CD4-positive, CD25-positive, alpha-beta regulatory T cell (primary cell): ENCODE results near the gene ANTXRL. TPM values are rescaled to one million over a fixed set of nuclear protein-coding genes. Genes with fewer than 3 reads are reported as not detected.
A peak's percentile ranks its signal among the peaks of the same experiment; 100 is the strongest.
"Not testable (repeated sequence)": the region's sequence is repeated elsewhere in the genome, so short reads cannot be mapped to it uniquely, and the experiment has no call there.

Experiments used
- ATAC-seq, 2 donors: fragments of 150-1000 bp; cut with Tn5 transposase; one replicate each; pipeline ENCODE4 v1.10.0; 2021; ENCODE audit warnings: low read depth in 2 of 2, moderate number of reproducible peaks in 2 of 2, moderate library complexity in 1 of 2
- DNase-seq, 3 donors: peaks; one replicate each; pipeline versions ENCODE4 v3.0.0 to v3.0.0-alpha.2; 2012 to 2022; ENCODE audit warnings: mixed read lengths in 1 of 3
- H3K27ac ChIP-seq: one replicate; pipeline ENCODE4 v1.7.0; 2013; ENCODE audit warnings: mild to moderate bottlenecking, low read length; ENCODE audit not compliant: insufficient read depth, poor library complexity, severe bottlenecking
- H3K27me3 ChIP-seq: one replicate; pipeline ENCODE4 v1.7.0; 2013; ENCODE audit warnings: low read length; ENCODE audit not compliant: control insufficient read depth, insufficient read depth
- H3K36me3 ChIP-seq: one replicate; pipeline ENCODE4 v1.7.0; 2013; ENCODE audit warnings: mild to moderate bottlenecking, low read length, moderate library complexity; ENCODE audit not compliant: control insufficient read depth, insufficient read depth
- H3K4me1 ChIP-seq: 2 replicates; pipeline ENCODE4 v1.7.0; 2013; ENCODE audit warnings: mild to moderate bottlenecking, low read length; ENCODE audit not compliant: insufficient read depth, control insufficient read depth, poor library complexity, severe bottlenecking
- H3K4me3 ChIP-seq: one replicate; pipeline ENCODE4 v1.7.0; 2013; ENCODE audit warnings: low read depth, mild to moderate bottlenecking, low read length, moderate library complexity
- H3K9me3 ChIP-seq, 2 experiments: 1 replicate in 1 of 2; 2 replicates in 1 of 2; pipeline ENCODE4 v1.7.0; 2013; ENCODE audit warnings: low read length in 2 of 2, mild to moderate bottlenecking in 1 of 2, moderate library complexity in 1 of 2; ENCODE audit not compliant: control insufficient read depth in 2 of 2
- H3K27ac Mint-ChIP-seq, 3 donors: one replicate each; pipeline ENCODE4 v1.8.0; 2020 to 2022; ENCODE audit warnings: mild to moderate bottlenecking in 3 of 3, mixed read lengths in 3 of 3, moderate library complexity in 2 of 3
- H3K27me3 Mint-ChIP-seq: one replicate; pipeline ENCODE4 v1.8.0; 2022; ENCODE audit warnings: mild to moderate bottlenecking, mixed read lengths
- H3K36me3 Mint-ChIP-seq: one replicate; pipeline ENCODE4 v1.8.0; 2020; ENCODE audit warnings: mixed read lengths
- H3K4me1 Mint-ChIP-seq, 4 donors: one replicate each; pipeline ENCODE4 v1.8.0; 2020 to 2022; ENCODE audit warnings: mixed read lengths in 4 of 4, mild to moderate bottlenecking in 1 of 4
- H3K4me3 Mint-ChIP-seq, 4 donors: one replicate each; pipeline ENCODE4 v1.8.0; 2020 to 2022; ENCODE audit warnings: mild to moderate bottlenecking in 4 of 4, mixed read lengths in 4 of 4, moderate library complexity in 3 of 4
- H3K9me3 Mint-ChIP-seq, 7 donors: one replicate each; pipeline ENCODE4 v1.8.0; 2020 to 2022; ENCODE audit warnings: mixed read lengths in 7 of 7, mild to moderate bottlenecking in 3 of 7, moderate library complexity in 2 of 7
- polyA plus RNA-seq, 4 donors: library from polyadenylated mRNA; unstranded; fragments of 300-500 nt; fragmentation: Illumina TruSeq; gene quantifications; one replicate each; pipeline ENCODE4 v1.2.3, GENCODE V29; 2021
- total RNA-seq: library from RNA; stranded (reverse); gene quantifications from one replicate; pipeline ENCODE4 v1.2.3, GENCODE V29; 2022

Gene ANTXRL
- total and polyA plus RNA-seq, 5 donors from 2014 or later, result 0.72 TPM; not detected in 4

DNA sequence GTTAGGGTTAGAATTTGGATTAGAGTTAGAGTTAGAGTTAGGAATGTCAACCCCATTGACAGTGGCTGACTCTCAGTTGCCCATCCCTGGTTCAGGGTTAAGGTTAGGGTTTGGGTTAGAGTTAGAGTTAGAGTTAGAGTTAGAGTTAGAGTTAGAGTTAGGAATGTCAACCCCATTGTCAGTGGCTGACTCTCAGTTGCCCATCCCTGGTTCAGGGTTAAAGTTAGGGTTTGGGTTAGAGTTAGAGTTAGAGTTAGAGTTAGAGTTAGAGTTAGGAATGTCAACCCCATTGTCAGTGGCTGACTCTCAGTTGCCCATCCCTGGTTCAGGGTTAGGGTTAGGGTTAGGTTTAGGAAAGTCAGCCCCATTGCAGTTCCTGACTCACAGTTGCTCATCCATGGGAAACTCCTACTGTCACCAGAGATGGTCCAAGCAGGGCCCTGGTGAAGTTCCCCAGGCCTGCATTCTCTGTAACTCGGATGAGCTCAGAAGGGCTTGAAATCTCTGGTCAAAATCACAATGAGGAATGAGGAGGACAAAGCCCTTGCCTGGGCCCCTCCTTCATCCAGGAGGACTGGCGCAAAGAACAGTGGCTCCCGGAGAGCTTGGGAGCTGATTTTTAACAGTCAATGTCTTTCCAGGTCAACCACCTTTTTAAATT lies 8.7 kb downstream of the ANTXRL start:
- not testable (repeated sequence) for H3K4me3 Mint-ChIP-seq, H3K27ac ChIP-seq, H3K9me3 ChIP-seq, H3K9me3 Mint-ChIP-seq, H3K36me3 ChIP-seq, H3K27me3 ChIP-seq, H3K4me1 ChIP-seq, H3K27ac Mint-ChIP-seq, ATAC-seq, H3K36me3 Mint-ChIP-seq, H3K27me3 Mint-ChIP-seq, DNase-seq, H3K4me3 ChIP-seq
- H3K4me1 Mint-ChIP-seq, result peaks cover 0 to 20% (median 8%) of the 10 kb centered on the region in 4 donors

DNA sequence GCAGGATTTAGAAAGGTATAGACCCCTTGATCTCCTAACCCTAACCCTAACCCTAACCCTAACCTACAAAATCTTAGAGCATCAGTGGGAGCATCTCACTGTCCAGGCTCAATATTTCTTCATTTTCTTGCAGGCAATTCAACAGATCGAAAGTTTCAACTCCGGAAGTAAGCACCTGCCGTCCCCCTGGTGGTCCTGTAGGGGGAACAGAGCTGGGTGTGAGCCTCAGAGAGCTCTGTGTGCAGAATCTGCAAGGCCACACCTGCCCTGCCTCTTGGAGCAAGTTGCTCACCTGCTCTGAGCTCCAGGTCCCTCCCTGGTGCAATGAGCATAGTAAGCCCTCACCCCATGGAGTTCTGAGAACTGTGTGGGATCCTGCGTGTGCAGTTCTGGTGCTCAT lies 9.3 kb downstream of the ANTXRL start:
- H3K27me3 ChIP-seq, H3K36me3 ChIP-seq, H3K4me3 Mint-ChIP-seq, ATAC-seq, H3K27ac Mint-ChIP-seq, H3K4me3 ChIP-seq, H3K27me3 Mint-ChIP-seq, H3K27ac ChIP-seq, H3K9me3 ChIP-seq, DNase-seq, H3K36me3 Mint-ChIP-seq, H3K4me1 ChIP-seq, H3K9me3 Mint-ChIP-seq: not testable (repeated sequence)
- H3K4me1 Mint-ChIP-seq, result peaks cover 0 to 20% (median 8%) of the 10 kb centered on the region in 4 donors

DNA sequence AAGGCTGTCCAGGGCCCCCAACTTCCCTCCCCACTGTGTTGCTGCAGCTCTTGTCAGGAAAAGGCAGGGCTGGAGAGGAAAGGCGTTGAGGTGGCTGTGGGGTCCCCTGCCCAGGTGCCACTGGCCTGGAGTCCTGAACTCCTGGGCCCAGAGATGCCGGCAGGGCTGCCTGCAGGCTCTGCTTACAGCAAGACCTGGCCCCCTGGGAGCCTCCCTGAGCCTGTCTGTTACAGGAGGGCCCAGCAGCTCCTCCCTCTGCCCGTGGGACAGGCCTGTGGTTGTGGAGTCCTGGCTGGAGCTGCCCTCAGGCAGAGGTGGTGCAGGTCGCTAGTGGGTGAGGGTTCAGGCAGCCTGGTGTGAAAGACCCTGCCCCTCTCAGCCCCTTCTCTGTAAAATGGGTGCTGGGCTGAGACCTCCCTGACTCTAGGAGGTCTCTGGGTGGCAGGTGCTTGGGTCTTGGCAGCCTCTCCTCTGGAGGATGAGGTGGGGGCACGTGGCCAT lies 9.9 kb downstream of the ANTXRL start:
- Mint-ChIP-seq H3K36me3 (no peaks in the 10 kb centered on the region), H3K27ac (no peak overlapping the region), H3K27me3 (no peaks in the 10 kb centered on the region), H3K9me3 (no peaks in the 10 kb centered on the region), H3K4me1 (peaks cover 0 to 20% (median 8%) of the 10 kb centered on the region in 4 donors), H3K4me3 (no peak overlapping the region)
- no peak overlapping the region for H3K27ac ChIP-seq
- H3K4me3 ChIP-seq, result no peak overlapping the region
- no peaks in the 10 kb centered on the region for H3K9me3 ChIP-seq
- no peak for DNase-seq
- no peaks in the 10 kb centered on the region for H3K4me1 ChIP-seq
- H3K27me3 ChIP-seq, result no peaks in the 10 kb centered on the region
- no peak for ATAC-seq
- H3K36me3 ChIP-seq, result no peaks in the 10 kb centered on the region

DNA sequence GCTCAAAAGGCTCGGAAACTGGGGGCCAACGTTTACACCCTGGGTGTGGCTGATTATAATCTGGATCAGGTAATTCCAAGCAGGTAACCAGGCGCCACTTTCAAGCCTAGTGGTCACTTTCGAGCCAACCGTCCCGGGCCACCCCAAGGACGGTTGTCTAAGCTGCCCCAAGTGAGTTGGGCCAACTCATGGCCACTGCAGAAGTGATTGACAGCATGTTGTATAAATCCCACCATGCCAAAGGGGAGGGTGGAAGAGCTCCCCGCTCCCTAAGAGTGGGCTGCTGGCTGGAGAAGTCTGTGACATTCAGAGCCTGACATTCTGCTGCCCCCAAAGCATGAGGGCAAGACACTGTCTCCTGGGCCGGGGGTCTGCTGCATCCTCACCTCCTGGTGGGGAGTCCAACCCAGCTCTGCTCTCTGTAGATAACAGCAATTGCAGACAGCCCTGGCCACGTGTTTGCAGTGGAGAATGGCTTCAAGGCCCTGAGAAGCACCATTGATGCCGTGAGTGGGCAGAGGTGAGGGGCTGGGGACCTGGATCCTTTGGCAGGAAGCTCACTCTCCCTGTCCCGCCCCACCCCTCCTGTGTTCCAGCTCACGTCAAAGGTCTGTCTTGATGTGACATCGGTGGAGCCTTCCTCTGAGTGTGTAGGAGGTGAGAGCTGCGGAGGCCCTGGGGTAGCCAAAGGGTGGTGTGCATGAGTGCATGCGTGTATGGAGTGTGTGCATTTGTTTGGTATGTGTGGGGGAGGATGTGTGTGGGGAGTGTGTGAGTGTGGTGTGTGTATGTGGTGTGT lies 10.8 kb downstream of the ANTXRL start:
- Mint-ChIP-seq H3K4me1 (peaks cover 0 to 20% (median 8%) of the 10 kb centered on the region in 4 donors), H3K9me3 (no peaks in the 10 kb centered on the region), H3K27me3 (no peaks in the 10 kb centered on the region), H3K27ac (peak overlapping the region in 2 of 3 donors; percentile 45 to 51), H3K36me3 (no peaks in the 10 kb centered on the region), H3K4me3 (peak overlapping the region; percentile 28 to 90 (median 86))
- no peaks in the 10 kb centered on the region for H3K36me3 ChIP-seq
- H3K4me3 ChIP-seq, result no peak overlapping the region
- no peaks in the 10 kb centered on the region for H3K4me1 ChIP-seq
- no peaks in the 10 kb centered on the region for H3K27me3 ChIP-seq
- ATAC-seq (peak; percentile 69 to 87), DNase-seq (no peak)
- no peaks in the 10 kb centered on the region for H3K9me3 ChIP-seq
- no peak overlapping the region for H3K27ac ChIP-seq

DNA sequence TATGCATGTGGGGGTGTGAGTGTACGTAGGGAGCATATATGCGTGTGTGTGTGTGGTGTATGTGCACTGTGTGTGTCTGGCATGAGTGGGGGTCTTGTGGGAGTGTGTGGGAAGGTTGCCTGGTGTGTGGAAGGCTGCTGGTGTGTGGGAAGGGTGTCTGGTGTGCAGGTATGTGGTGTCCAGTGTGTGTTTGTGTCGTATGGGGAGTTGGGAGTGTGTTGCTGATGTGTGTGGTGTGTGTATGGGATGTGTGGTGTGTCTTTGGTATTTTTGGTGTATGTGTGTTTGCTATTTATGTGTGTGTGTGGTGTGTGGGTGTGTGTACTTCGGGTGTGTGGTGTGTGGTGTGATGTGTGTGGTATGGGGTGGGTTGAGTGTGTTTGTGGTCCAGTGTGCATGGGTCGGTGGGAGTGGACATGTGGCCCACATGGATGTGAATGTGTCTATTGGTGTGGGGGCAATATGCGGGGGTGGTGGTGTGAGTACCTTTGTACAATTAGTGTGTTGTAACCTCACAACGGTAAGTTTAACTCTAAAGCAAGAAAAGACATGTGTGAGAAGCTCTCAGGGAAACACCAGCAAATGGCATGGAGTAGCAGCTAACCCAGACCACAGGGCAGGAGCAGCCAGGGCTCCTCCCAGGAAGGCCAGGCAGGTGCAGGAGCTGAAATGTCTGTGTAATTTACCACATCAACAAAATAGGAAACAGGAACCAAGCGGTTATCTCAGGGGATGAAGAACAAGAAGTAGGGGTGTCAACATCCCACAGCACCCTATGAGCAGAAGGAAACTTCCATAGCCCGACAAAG lies 11.9 kb downstream of the ANTXRL start:
- Histone ChIP-seq H3K4me1 (no peaks in the 10 kb centered on the region), H3K4me3 (no peak overlapping the region), H3K36me3 (no peaks in the 10 kb centered on the region), H3K27me3 (no peaks in the 10 kb centered on the region), H3K9me3 (no peaks in the 10 kb centered on the region), H3K27ac (no peak overlapping the region)
- Mint-ChIP-seq H3K9me3 (no peaks in the 10 kb centered on the region), H3K4me1 (peaks cover 0 to 20% (median 7%) of the 10 kb centered on the region in 4 donors), H3K36me3 (no peaks in the 10 kb centered on the region), H3K27ac (peak overlapping the region; percentile 18 to 49 (median 49)), H3K27me3 (no peaks in the 10 kb centered on the region), H3K4me3 (peak overlapping the region in 1 of 4 donors; percentile 54)
- ATAC-seq (no peak), DNase-seq (no peak)

DNA sequence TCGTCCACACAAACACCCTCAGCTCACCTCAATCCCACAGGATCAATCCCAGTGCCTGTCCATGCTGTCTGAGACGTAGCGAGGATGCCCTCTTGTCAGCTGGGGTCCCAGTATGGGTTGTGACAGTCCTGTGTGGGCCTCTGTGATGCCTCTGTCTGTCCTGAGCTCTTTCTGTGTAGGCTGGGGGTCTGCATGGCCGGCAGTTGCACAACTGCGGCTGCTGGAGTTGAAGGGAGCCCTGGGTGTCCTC lies 12.4 kb downstream of the ANTXRL start:
- DNase-seq (no peak), ATAC-seq (no peak)
- Histone ChIP-seq H3K4me3 (no peak overlapping the region), H3K27ac (no peak overlapping the region), H3K27me3 (peaks cover 2% of the 10 kb centered on the region), H3K9me3 (no peaks in the 10 kb centered on the region), H3K4me1 (no peaks in the 10 kb centered on the region), H3K36me3 (no peaks in the 10 kb centered on the region)
- Mint-ChIP-seq H3K36me3 (no peaks in the 10 kb centered on the region), H3K9me3 (no peaks in the 10 kb centered on the region), H3K4me1 (peaks cover 0 to 20% (median 7%) of the 10 kb centered on the region in 4 donors), H3K4me3 (no peak overlapping the region), H3K27ac (peak overlapping the region in 1 of 3 donors; percentile 18), H3K27me3 (no peaks in the 10 kb centered on the region)

DNA sequence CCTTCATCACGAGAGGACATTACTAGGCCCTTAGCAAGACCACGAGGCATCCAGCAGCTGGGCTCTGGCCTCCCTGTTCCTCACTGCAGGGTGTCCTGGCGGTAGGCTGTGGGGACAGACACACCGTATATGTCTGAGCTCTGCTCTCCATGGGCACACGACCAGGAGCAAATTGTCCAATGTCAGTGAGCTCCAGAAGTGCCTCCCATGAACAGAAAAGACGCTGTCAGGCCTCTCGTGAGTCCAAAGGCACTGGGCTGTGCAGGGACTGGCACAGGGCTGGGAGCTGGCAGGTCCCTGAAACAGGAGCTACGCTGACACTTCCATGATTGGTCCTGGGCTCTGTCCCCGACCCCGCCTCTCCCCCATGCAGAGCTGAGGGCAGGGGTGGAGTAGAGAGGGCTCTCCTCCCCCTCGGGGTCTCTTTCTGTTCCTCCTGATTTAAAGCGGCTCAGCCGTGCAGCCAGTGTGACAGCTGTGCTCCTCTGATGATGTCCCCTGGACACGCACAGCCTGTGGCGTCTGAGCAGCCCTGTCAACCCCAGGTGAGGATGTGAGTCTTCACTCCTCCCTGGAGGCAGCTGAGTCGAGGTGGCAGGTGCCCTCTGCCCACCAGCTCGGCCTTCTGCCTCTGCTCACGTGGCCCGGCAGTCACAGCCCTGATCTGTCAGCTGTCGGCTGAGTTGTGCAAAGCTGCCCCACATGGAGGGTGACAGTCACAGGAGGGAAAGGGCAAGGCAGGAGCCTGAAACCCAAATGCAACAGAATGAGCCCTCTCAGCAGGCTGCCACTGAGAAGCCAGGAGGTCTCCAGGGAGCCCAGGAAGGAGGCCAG lies 13.0 kb downstream of the ANTXRL start:
- no peaks in the 10 kb centered on the region for H3K9me3 ChIP-seq
- ATAC-seq (peak in 1 of 2 donors; percentile 10), DNase-seq (no peak)
- H3K4me3 ChIP-seq, result no peak overlapping the region
- H3K27me3 ChIP-seq, result peaks cover 2% of the 10 kb centered on the region
- no peaks in the 10 kb centered on the region for H3K36me3 Mint-ChIP-seq
- H3K4me1 ChIP-seq, result no peaks in the 10 kb centered on the region
- no peaks in the 10 kb centered on the region for H3K36me3 ChIP-seq
- no peaks in the 10 kb centered on the region for H3K9me3 Mint-ChIP-seq
- no peak overlapping the region for H3K27ac ChIP-seq
- H3K4me1 Mint-ChIP-seq, result peaks cover 0 to 20% (median 7%) of the 10 kb centered on the region in 4 donors
- no peaks in the 10 kb centered on the region for H3K27me3 Mint-ChIP-seq
- no peak overlapping the region for H3K4me3 Mint-ChIP-seq
- H3K27ac Mint-ChIP-seq, result peak overlapping the region in 1 of 3 donors; percentile 5
